DMS153 treated with DMSO at 0.1 percent for 48 hours (cell line): Measurements from ENCODE around the gene NPLOC4.
"Not testable (repeated sequence)": the region's sequence is repeated elsewhere in the genome, so short reads cannot be mapped to it uniquely, and the experiment has no call there.

Experiments used
- DNase-seq: peaks from one replicate; lab custom pipeline; 2025; ENCODE audit not compliant: unreplicated experiment; lab: John Stamatoyannopoulos, UW

NPLOC4 gene

DNA sequence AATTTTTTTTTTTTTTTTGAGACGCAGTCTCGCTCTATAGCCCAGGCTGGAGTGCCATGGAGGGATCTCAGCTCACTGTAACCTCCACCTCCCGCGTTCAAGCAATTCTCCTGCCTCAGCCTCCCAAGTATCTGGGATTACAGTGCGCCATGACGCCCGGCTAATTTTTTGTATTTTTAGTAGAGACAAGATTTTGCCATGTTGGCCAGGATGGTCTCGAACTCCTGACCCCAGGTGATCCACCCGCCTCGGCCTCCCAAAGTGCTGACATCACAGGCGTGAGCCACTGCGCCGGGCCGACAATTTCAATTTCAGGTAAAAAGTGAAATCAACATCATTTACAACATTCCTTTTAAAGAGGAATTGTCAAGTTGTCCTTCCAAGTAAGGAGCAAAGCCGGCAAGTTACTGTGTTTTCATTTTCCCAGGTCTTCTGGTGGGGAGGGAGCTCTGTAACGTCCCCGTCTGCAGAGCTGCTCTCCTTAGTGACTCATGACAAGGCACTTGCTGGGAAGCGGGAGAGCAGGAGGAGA lies 873 bp downstream of the NPLOC4 start:
- DNase-seq = no peak

DNA sequence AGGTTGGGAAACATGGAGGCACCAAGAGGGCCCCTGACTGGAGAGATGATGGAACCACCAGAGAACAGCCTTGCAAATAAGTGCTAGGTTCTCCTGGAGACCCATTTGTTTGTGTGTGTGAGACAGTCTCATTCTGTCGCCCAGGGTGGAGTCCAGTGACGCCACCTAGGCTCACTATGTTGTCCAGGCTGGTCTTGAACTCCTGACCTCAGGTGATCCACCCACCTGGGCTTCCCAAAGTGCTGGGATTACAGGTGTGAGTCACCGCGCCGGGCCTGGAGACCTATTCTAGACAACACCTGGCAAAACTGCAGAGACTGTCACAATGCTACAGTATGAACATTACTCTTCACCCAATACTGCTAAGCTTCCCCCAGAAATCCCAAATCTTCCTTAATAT lies 1.5 kb downstream of the NPLOC4 start:
- DNase-seq = no peak

DNA sequence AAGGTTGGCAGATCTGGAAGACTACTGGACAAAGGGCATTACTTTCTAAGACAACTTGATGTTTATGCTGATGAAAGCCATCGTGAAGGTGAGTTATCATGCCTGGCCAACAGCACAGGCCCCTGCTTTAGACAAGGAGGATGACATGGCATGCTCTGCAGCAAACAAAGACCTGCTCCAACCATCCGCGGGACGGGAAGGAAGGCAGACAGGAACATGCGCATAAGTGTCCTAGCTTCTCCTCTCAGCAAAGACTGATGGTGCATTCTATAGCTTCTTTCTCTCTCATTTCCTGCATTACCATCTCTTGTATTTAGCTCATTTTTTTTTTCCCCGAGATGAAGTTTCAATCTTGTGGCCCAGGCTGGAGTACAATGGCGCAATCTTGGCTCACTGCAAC lies 5.4 kb downstream of the NPLOC4 start:
- DNase-seq = no peak

DNA sequence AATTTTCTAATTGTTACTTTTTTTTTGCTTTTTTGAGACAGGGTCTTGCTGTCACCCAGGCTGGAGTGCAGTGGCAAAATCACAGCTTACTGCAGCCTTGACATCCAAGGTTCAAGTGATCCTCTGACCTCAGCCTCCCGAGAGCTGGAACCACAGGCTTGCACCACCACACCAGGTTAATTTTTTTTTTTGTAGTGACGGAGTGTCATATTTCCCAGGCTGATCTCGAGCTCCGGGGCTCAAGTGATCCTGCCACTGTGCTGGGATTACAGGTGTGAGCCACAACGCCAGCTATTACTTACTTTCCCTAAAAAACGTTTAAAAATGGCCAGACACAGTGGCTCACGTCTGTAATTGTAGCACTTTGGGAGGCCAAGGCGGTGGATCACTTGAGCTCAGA lies 6.6 kb downstream of the NPLOC4 start:
- DNase-seq = no peak

DNA sequence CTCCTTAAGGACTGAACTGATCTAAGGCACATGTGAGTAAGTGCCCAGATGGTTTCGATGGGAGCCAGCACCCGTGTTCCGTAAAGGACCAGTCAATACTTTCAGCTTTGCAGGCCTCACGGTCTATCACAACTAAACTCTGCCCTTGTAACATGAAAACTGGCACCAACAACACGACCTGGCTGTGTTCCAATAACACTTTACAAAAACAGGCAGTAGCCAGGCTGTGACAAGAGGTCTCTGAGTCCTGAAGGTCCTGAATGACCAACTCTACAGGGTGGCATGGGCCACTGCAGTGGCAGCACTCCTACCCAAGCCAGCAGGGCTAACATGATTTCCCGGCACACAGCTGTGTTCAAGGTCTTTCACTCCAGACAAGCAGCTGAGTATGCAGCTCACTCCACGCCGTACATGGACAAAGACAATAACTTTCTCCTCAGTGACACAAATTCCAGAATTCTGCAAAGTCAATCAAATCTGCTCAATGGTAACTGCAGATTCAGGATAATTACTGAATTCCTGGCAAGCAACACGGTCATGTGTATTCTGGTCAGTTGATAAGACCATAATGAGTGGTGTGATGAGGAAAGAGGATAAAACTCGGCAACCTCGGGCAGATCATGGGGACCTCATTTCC lies 15.3 kb downstream of the NPLOC4 start:
- no peak for DNase-seq

DNA sequence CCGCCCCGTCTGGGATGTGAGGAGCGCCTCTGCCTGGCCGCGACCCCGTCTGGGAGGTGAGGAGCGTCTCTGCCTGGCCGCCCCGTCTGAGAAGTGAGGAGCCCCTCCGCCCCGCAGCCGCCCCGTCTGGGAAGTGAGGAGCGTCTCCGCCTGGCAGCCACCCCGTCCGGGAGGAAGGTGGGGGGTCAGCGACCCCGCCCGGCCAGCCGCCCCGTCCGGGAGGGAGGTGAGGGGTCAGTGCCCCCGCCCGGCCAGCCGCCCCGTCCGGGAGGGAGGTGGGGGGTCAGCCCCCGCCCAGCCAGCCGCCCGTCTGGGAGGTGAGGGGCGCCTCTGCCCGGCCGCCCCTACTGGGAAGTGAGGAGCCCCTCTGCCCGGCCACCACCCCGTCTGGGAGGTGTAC lies 18.6 kb downstream of the NPLOC4 start:
- not testable (repeated sequence) for DNase-seq

DNA sequence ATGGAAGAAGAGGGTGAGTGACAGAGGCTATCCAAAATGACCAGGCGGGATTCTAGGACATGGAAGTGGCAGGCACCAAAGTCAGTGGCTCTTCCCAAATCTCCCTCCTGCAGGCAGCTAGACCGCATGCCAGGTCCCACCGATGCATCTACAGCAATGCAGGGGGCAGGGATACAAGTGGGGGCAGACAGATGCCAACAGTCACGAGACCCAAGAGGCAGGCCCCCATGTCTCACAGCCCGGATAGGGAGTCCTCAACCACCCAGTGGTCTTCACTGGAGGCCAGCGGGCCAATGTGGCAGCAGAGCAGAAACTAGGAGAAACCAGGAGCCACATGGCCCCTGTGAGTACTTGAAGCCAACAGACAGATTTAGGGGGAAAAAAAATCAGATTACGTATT lies 20.0 kb downstream of the NPLOC4 start:
- DNase-seq = no peak

DNA sequence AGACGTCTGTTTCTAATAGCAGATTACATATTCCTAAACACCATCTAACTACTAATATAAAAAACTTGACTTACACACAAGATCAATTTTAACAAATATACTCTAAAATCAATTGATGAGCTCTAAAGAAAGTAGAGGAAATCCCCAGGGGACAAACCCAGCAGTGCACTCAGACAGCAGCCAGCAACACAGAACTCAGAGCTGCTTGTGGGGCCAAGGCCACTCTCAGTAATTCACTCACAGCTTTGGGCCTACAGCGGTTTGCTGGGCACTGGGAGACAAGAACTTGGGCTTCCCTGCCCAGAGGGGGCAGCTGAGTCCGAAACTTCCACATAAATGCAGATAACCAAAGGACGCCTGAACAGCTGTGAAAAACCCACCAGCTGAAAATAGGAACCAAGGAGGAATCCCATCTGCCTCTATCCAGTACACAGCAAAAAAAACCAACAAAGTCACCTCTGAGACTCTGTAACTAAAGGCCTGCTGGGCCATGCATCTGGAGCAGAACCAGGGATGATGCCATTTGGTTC lies 21.4 kb downstream of the NPLOC4 start:
- DNase-seq = no peak

DNA sequence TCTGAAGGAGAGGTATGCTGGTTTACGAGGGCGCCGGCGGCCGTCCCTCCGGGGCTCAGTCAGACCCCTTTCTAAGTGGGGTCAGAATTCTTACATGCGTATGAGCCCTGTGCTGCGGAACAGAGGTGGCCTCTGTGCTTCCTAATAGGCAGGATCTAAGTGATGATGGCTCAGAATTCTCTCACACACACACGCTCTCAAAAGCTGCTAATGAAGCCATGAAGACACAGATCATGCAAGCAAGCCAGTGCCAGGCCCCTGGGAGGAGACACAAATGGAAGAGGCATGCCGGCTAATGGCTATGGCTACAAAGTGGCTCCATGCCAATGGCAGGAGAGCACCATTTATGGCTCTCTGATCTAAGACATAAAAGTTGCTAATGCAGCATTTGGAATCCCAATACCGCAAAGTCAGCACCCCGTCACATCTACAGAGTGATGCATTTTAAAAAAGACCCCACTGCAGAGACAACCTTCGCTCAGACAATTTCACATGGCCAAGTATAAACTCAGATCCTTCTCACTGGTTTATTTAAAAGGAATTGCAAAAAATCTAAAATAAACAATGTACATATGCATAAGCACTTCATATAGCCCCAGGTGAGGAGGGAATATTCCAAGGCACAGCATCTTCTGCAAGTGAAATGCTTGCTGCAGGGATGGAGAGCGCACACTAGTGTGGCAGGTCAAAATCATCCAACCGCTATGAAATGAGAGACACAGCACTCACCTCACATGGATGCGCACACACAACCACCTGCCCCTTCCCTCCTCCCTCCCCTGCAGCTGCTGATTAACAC lies 24.5 kb downstream of the NPLOC4 start:
- DNase-seq = no peak

DNA sequence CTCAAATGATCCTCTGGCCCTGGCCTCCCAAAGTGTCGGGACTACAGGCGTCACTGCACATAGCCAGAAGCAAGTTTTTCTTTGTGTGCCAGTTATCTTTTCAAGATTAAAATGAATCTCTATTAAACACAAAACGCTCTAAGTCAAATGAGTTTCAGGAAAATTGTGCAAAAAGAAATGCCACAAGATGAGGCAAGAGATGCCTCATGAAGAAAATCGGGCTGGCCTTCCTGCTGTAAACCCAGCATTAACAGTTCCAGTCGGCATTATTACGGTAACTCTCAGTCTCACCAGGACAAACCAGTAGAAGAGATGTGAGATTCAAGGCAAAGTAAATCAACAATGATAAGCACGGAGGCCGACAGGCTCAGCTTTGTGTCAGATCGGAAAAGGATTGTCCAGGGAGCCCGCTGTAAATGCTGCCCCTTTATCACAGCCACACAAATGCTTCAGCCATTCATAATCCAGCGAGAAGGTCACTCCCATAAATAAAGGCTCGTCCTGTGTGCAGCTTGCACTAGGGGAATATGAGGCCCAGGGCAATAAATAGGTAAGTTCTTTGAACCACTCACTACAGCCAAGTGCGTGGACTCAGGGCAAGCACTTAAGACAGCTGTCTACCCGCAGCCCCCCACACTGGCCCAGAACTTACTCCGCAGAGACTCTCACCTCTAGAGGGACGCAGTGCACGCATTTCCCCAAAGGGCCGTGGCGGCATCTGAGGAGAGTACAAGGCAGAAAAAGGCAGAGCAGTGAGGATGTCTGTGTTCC lies 27.2 kb downstream of the NPLOC4 start:
- no peak for DNase-seq

DNA sequence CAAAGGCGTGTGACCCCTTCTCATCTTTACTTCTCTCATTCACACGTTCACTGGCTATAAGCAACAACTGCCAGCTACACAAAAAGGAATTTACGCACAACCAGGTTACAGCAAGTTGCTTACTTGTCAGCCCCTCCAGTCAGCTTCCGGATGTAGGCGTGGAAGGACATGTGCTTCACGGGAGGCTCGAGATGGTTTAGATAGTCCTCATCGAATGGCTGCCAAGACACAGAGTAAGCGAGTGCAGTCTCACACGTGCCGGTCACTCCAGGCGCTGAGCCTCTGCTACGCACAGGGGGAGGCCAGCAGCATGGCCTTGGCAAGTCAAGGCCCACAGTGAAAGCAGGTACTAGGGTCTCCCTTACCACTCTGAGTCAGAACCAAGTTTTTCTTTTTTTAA lies 28.3 kb downstream of the NPLOC4 start:
- no peak for DNase-seq

DNA sequence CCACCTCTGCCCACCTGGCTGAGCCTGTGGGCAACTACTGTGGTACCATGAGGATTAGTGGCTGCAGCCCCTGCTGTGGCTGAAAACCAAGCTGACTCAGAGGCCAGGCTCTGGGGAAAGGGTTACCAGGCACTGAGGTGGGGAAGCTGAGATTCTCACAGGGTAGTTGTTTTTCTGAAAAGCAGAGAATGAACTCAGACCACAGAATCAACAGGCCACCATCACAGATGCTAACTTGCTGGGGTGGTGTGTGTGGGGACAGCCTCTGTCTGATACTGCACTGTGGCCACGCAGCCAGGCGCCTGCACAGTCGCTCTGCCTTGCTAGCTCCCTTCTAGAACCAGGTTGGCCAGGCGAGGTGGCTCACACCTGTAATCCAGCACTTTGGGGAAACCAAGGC lies 28.8 kb downstream of the NPLOC4 start:
- no peak for DNase-seq

DNA sequence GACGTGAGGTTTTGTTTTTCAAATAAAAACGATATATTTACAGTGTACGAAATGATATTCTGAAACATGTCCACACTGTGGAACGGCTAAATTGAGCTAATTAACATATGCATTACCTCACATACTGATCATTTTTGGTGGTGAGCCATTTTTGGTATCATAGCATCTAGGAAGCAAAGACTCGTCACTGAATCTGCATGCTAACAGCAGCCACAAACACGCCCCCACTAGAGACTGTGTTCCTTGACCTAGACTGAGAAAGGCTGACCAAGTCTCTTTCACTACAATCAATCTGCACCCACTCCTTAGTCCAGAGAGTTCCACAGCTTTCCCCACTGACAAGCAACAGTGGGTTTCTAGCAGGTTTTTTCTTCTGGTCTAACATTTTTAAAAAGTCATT lies 29.5 kb downstream of the NPLOC4 start:
- no peak for DNase-seq

DNA sequence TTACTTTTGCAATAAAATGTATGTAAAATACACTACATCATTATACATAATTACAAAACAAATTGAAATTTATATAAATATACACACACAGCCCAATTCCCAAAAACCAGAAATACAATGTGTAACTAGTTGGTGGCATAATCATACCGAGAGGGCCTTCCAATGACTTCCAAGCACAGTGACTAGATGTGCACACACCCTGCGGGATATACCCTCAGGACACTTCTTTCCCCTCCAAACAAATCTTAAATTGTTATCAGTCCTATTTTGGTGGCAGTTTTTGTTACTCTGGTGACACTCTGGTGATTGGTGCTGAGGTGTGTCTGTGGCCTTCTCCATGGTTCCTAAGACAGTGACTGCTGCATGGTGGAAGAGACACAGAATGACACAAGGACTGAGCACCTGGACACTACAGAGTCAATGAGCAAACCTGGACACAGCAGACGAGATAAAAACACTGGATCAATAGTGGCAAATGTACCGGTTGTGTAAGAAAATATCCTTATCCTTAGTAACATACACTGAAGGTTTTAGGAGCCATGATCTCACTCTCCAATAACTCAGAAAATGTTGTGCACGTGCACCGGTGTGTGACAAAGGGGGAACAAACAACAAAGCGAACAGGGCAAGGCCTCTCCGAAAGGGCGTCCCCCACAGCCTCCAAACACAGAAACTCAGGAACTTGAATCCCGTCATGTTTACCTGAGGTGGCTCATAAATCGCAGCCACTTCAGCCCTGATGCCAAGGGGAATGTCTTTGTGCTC lies 32.9 kb downstream of the NPLOC4 start:
- no peak for DNase-seq

DNA sequence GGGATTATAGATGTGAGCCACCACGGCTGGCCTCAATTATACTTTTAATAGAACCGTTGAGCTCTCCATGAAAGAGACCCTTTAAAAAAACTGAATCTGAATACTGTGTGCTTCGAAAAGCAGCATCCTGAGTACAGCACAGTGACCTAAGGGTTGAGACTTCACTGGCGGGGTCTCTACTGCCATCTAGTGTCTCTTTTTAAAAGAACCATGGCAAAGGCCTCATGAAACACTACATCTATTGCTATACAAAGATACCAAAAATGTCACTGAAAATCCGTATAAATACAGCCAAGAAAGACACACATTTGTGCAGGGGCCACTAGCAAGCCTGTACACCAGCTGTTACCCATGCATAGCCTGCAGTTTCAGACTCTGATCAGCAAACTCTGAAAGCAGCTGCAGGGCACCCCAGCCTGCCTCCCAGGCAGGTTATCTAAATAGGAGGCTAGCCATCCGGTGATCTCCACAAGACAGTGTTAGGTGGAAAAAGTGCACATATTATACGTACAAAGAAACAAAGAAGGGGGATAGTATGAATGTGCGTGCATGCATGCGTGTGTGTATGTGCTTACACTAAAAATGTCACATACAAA lies 35.3 kb downstream of the NPLOC4 start:
- DNase-seq = peak; percentile 68

DNA sequence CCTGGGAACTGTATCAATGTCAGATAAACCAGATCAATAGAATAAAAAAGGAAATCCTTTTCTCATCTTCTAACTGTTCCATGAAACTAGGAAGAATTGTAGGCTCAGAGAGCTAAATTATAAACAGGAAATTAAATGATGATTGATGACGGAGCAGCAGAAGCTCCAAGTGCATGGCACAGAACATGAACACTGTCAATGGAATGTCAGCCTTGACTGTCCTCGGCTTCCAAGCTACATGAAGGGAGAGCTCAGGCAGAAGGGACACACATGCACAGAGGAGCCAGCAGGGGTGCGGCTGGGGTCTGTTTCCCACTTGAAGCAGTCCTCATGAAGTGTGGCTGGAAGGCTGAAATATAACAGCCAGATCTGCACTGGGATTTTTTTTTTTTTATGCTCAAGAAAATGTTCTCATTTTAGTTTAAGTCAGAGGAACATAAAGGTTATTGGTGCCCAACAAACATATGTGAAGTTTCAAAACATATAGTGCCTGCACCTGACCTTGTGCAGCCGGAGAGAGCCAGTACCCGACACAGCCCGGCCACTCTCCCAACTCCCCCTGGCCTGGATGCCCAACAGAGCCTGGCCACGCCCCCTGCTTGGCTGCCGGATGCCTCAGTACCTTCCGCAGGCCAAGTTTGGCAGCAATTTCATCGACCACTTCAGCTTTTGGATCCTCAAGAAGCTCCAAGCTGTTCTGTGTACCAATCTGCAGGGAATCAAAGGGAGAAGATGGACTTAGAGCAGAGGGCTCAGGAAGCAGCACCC lies 37.0 kb downstream of the NPLOC4 start:
- DNase-seq = no peak

DNA sequence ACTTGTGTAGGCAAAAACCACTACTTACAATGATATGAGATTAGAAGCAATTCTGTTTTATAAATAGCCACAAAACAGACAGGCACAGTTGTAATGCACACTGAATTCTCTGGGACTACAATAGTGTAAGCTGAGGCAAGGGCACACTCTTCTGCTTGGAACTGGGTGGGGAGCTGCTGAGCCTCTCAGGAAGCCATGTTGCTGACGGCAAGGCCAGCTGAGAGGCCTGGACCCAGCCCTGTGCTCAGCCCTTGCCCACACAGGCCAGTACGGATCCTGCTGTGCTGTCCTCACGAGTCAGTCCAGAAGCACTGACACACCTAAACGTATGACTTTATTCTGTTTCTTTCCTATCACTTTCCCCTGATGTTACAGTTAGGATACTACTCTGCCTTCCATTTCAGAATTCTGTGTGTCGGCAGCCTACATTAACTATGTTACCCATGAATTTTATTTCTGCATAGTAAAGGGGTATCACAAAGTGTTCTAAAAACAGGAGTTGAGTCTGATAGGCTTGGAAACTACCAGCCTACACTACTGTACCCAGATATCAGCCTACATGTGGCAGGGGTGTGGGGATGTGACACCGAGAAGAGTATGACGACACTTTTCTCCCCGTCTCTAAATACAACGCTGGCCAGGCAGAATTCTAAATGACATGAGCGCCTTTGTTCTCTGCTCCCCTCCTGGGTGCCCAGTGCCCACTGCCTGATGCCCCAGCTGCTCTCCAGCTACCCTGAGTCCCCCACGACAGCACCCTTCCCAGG lies 43.6 kb downstream of the NPLOC4 start:
- DNase-seq = no peak

DNA sequence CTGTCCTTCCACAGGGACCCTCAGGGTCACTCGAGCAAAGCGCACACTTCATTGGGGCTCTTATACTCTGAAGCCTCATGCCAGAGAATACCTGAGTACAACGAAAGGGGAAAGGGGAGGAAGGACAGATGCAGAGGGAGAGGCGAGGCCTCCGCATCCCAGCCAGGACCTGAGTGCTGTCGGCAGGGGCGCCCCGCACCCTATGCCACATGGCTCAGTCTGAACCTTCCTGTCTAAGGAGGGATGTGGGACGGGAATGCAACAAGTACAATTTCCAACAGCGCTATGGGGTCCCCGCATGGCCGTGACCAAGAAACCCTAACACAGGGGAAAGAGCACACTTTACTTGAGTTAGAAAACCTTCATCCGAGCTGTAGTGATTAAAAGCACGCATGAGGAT lies 44.9 kb downstream of the NPLOC4 start:
- DNase-seq = no peak

DNA sequence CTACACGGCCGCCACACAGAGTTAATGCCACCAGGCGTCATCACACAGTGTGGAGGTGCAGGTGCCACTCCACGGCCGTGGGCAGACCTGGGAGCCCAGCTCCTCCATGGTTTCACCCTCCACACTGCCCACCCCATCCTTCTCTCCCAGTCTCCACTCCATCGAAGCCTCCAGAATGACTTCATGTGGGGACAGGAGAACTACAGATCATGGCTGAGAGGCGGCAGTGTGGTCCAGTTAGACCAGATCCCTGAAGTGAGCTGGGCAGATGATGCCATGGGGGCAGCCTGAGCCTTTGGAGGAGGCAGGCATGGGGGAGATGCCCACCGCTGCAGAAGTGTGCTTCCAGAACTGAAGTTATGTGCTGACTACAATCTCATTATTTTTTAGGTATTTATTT lies 46.8 kb downstream of the NPLOC4 start:
- DNase-seq = no peak
